AG04450 (cell line): ENCODE data around the gene MMGT1. TPM values are rescaled to one million over a fixed set of nuclear protein-coding genes. Genes with fewer than 3 reads are reported as not detected.
A peak's percentile ranks its signal among the peaks of the same experiment; 100 is the strongest.

Experiments
- CTCF ChIA-PET: fragments of 300-600, 350-600 bp; formaldehyde crosslinking; extraction: SDS; loops from one replicate; lab custom pipeline; 2022; ENCODE audit warnings: antibody characterized with exemption, inconsistent platforms; lab: Charles Lee
- POLR2A ChIA-PET: fragments of 350-600 bp; formaldehyde crosslinking; extraction: SDS; loops from one replicate; lab custom pipeline; 2021; ENCODE audit warnings: antibody characterized with exemption, inconsistent platforms; lab: Yijun Ruan, JAX
- DNase-seq: peaks from one replicate; pipeline ENCODE4 v3.0.0-alpha.2; 2011; ENCODE audit warnings: low read depth, low spot score
- H3K27ac ChIP-seq: one replicate; pipeline ENCODE4 v1.5.1; 2012; ENCODE audit warnings: low read depth, low read length, control low read depth
- H3K27me3 ChIP-seq: one replicate; pipeline ENCODE4 v1.6.0; 2012; ENCODE audit warnings: low read length; ENCODE audit not compliant: control insufficient read depth, insufficient read depth
- H3K4me3 ChIP-seq: 2 replicates; pipeline ENCODE4 v1.5.1; 2011; ENCODE audit warnings: mild to moderate bottlenecking, low read depth, low read length, control low read depth
- H3K9me3 ChIP-seq: 2 replicates; pipeline ENCODE4 v1.5.1; 2012; ENCODE audit warnings: low read length; ENCODE audit not compliant: control insufficient read depth, insufficient read depth
- CTCF ChIP-seq: IDR thresholded peaks from 2 replicates; pipeline ENCODE4 v1.5.1; 2011; ENCODE audit warnings: low read depth, low read length, control low read depth, inconsistent platforms
- polyA plus RNA-seq: library from polyadenylated mRNA; depleted of rRNA; stranded (reverse); fragments of >200 nt; gene quantifications from 2 replicates; pipeline ENCODE4 v1.2.3, GENCODE V29; 2011

Gene MMGT1
- polyA plus RNA-seq, 1 experiment = 23.3 TPM

GRCh38 chrX:135975421-135975820 is 1.6 kb upstream of the MMGT1 start:
- Histone ChIP-seq H3K27me3 (no peaks in the 10 kb centered on the region), H3K9me3 (no peaks in the 10 kb centered on the region), H3K4me3 (no peak overlapping the region), H3K27ac (no peak overlapping the region)
- CTCF ChIA-PET = no interaction called here
- DNase-seq = no peak
- TF ChIP-seq CTCF = no peak
- POLR2A ChIA-PET = no interaction called here

GRCh38 chrX:135974279-135974856 is 580 bp upstream of the MMGT1 start:
- DNase-seq = peak; percentile 7
- CTCF ChIA-PET = interaction anchor here (0.6 to 1.0 kb wide), 3 partner anchors 12 to 294 kb away, joined by 3 read pairs; no protein-coding TSS in a partner anchor

GRCh38 chrX:135973025-135973547 is 702 bp downstream of the MMGT1 start:
- Histone ChIP-seq H3K27me3 (no peaks in the 10 kb centered on the region), H3K9me3 (no peaks in the 10 kb centered on the region), H3K27ac (peak overlapping the region; percentile 96), H3K4me3 (peak overlapping the region; percentile 82)
- ChIA-PET CTCF (no interaction called here), POLR2A (no interaction called here)
- no peak for DNase-seq
- 0 out of 2 replicates have a peak, but pooled peaks have one; percentile 3 for TF ChIP-seq CTCF

More at GRCh38 chrX:135974279-135974856, 580 bp upstream of the MMGT1 start:
- POLR2A ChIA-PET = no interaction called here
- TF ChIP-seq CTCF = no peak
- no peaks in the 10 kb centered on the region for H3K27me3 ChIP-seq
- no peak overlapping the region for H3K27ac ChIP-seq
- no peaks in the 10 kb centered on the region for H3K9me3 ChIP-seq
- peak overlapping the region; percentile 53 for H3K4me3 ChIP-seq

GRCh38 chrX:135951291-135951690 is 22.5 kb downstream of the MMGT1 start:
- CTCF ChIA-PET = no interaction called here
- Histone ChIP-seq H3K27ac (no peak overlapping the region), H3K4me3 (no peak overlapping the region), H3K27me3 (no peaks in the 10 kb centered on the region), H3K9me3 (no peaks in the 10 kb centered on the region)
- POLR2A ChIA-PET = no interaction called here
- DNase-seq = no peak
- no peak for TF ChIP-seq CTCF

- H3K9me3 ChIP-seq = no peaks in the 10 kb centered on the region
- POLR2A ChIA-PET = no interaction called here
- no peak for DNase-seq
- H3K4me3 ChIP-seq = no peak overlapping the region
- CTCF ChIA-PET = no interaction called here
- H3K27ac ChIP-seq = no peak overlapping the region
- TF ChIP-seq CTCF = no peak
- no peaks in the 10 kb centered on the region for H3K27me3 ChIP-seq
Observed at GRCh38 chrX:135944486-135944885, 29.3 kb downstream of the MMGT1 start.
